Measurements from ENCODE around the gene PDZD2.

- TF ChIP-seq, protein P1, sequence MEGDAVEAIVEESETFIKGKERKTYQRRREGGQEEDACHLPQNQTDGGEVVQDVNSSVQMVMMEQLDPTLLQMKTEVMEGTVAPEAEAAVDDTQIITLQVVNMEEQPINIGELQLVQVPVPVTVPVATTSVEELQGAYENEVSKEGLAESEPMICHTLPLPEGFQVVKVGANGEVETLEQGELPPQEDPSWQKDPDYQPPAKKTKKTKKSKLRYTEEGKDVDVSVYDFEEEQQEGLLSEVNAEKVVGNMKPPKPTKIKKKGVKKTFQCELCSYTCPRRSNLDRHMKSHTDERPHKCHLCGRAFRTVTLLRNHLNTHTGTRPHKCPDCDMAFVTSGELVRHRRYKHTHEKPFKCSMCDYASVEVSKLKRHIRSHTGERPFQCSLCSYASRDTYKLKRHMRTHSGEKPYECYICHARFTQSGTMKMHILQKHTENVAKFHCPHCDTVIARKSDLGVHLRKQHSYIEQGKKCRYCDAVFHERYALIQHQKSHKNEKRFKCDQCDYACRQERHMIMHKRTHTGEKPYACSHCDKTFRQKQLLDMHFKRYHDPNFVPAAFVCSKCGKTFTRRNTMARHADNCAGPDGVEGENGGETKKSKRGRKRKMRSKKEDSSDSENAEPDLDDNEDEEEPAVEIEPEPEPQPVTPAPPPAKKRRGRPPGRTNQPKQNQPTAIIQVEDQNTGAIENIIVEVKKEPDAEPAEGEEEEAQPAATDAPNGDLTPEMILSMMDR (conservative IDR thresholded peaks at IDR 0.05) = no peak
- no peak for TF ChIP-seq EZH2 (IDR thresholded peaks at IDR 0.05; ENCODE audit: low read depth)
Measured at GRCh38 chr5:32147236-32147635, 508.3 kb downstream of the PDZD2 start.

Measured in PC-9 (cell line).